ENCODE measurements around the gene S100A12. TPM values are rescaled to one million over a fixed set of nuclear protein-coding genes. Genes with fewer than 3 reads are reported as not detected.

S100A12 gene
- total RNA-seq, 1 experiment from 2014 or later, result not detected

DNA sequence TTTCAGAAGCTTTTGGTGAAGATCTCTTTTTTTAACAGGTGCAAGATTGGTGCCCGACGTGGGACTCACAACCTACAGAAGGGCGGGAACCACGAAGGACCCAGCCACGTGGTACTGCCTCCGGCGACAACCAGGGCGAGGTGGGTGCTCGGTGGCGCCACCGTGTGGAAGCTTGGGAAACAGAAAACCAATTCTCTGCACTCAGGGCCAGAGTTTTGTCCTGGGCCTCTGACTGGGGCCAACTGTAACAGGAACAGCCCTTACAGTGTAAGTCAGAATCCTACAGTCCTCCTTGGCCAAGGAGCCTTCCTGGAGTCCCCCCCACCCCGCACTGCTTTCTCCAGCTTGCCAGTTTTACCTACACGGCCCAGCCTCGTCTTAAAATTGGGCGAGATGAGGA, 29.3 kb upstream of the S100A12 start:
- TF ChIP-seq CTCF (IDR thresholded peaks at IDR 0.05; ENCODE audit: unreplicated experiment), result peak; percentile 86
- H3K27ac Mint-ChIP-seq (ENCODE audit: low read depth, unreplicated experiment), result no peak overlapping the region
- ChIA-PET POLR2A (interaction anchor here (0.5 kb wide), 1 partner anchor 19 kb away, joined by 3 read pairs; no protein-coding TSS in a partner anchor), CTCF (interaction anchor here (0.6 to 5.5 kb wide), 11 partner anchors 18 to 579 kb away, joined by 3 to 31 read pairs (median 3); partner anchors contain the start of gene S100A9)
- H3K4me3 Mint-ChIP-seq (ENCODE audit: unreplicated experiment), result no peak overlapping the region
- no peaks in the 10 kb centered on the region for H3K9me3 Mint-ChIP-seq (ENCODE audit: unreplicated experiment)
- intact Hi-C loops (cut with micrococcal nuclease), result loop anchor here (1.0 to 2.0 kb wide), 3 partner anchors 18 to 90 kb away; no protein-coding TSS in a partner anchor
- H3K4me1 Mint-ChIP-seq (ENCODE audit: insufficient read depth, unreplicated experiment), result no peaks in the 10 kb centered on the region
- peaks cover 67% of the 10 kb centered on the region for H3K27me3 Mint-ChIP-seq (ENCODE audit: insufficient read depth, unreplicated experiment)
- no TSS peak for BruUV-seq (replicated peaks)
- no peaks in the 10 kb centered on the region for H3K36me3 Mint-ChIP-seq (ENCODE audit: insufficient read depth, unreplicated experiment)
- DNase-seq (ENCODE audit: unreplicated experiment), result peak; percentile 73

GRCh38 chr1:153404086-153404635, 28.7 kb upstream of the S100A12 start:
- Mint-ChIP-seq H3K4me1 (ENCODE audit: insufficient read depth, unreplicated experiment) (no peaks in the 10 kb centered on the region), H3K9me3 (ENCODE audit: unreplicated experiment) (no peaks in the 10 kb centered on the region), H3K27ac (ENCODE audit: low read depth, unreplicated experiment) (no peak overlapping the region), H3K36me3 (ENCODE audit: insufficient read depth, unreplicated experiment) (no peaks in the 10 kb centered on the region), H3K4me3 (ENCODE audit: unreplicated experiment) (no peak overlapping the region), H3K27me3 (ENCODE audit: insufficient read depth, unreplicated experiment) (peaks cover 67% of the 10 kb centered on the region)
- no peak for DNase-seq (ENCODE audit: unreplicated experiment)
- CTCF ChIA-PET, result interaction anchor here (0.6 to 5.5 kb wide), 13 partner anchors 17 to 580 kb away, joined by 3 to 31 read pairs (median 3); partner anchors contain the start of gene S100A9
- TF ChIP-seq CTCF (IDR thresholded peaks at IDR 0.05; ENCODE audit: unreplicated experiment), result no peak
- BruUV-seq (replicated peaks), result no TSS peak
- intact Hi-C loops (cut with micrococcal nuclease), result loop anchor here (1.0 to 2.0 kb wide), 3 partner anchors 19 to 91 kb away; no protein-coding TSS in a partner anchor
- POLR2A ChIA-PET, result interaction anchor here (0.5 to 0.6 kb wide), 3 partner anchors 13 to 1864 kb away, joined by 3 to 5 read pairs (median 3); partner anchors contain the start of gene S100A8

GRCh38 chr1:153403421-153404085, 28.1 kb upstream of the S100A12 start:
- peaks cover 61% of the 10 kb centered on the region for H3K27me3 Mint-ChIP-seq (ENCODE audit: insufficient read depth, unreplicated experiment)
- H3K4me1 Mint-ChIP-seq (ENCODE audit: insufficient read depth, unreplicated experiment), result no peaks in the 10 kb centered on the region
- DNase-seq (ENCODE audit: unreplicated experiment), result no peak
- POLR2A ChIA-PET, result interaction anchor here (0.6 to 0.8 kb wide), 3 partner anchors 13 to 1863 kb away, joined by 3 to 5 read pairs (median 3); partner anchors contain the start of genes S100A12 and S100A8
- H3K27ac Mint-ChIP-seq (ENCODE audit: low read depth, unreplicated experiment), result no peak overlapping the region
- no peak for TF ChIP-seq CTCF (IDR thresholded peaks at IDR 0.05; ENCODE audit: unreplicated experiment)
- intact Hi-C loops (cut with micrococcal nuclease), result loop anchor here (1.0 to 2.0 kb wide), 3 partner anchors 19 to 91 kb away; no protein-coding TSS in a partner anchor
- no TSS peak for BruUV-seq (replicated peaks)
- no peaks in the 10 kb centered on the region for H3K9me3 Mint-ChIP-seq (ENCODE audit: unreplicated experiment)
- CTCF ChIA-PET, result interaction anchor here (0.6 to 5.5 kb wide), 12 partner anchors 25 to 265 kb away, joined by 3 to 31 read pairs (median 3); partner anchors contain the start of gene S100A9
- H3K36me3 Mint-ChIP-seq (ENCODE audit: insufficient read depth, unreplicated experiment), result no peaks in the 10 kb centered on the region
- no peak overlapping the region for H3K4me3 Mint-ChIP-seq (ENCODE audit: unreplicated experiment)

GRCh38 chr1:153402226-153402625, 26.8 kb upstream of the S100A12 start:
- CTCF ChIA-PET, result interaction anchor here (1.2 to 5.5 kb wide), 5 partner anchors 17 to 108 kb away, joined by 3 to 31 read pairs (median 5); partner anchors contain the start of gene S100A9
- no peaks in the 10 kb centered on the region for H3K36me3 Mint-ChIP-seq (ENCODE audit: insufficient read depth, unreplicated experiment)
- DNase-seq (ENCODE audit: unreplicated experiment), result no peak
- POLR2A ChIA-PET, result no interaction called here
- TF ChIP-seq CTCF (IDR thresholded peaks at IDR 0.05; ENCODE audit: unreplicated experiment), result no peak
- H3K27ac Mint-ChIP-seq (ENCODE audit: low read depth, unreplicated experiment), result no peak overlapping the region
- no TSS peak for BruUV-seq (replicated peaks)
- no peak overlapping the region for H3K4me3 Mint-ChIP-seq (ENCODE audit: unreplicated experiment)
- intact Hi-C loops (cut with micrococcal nuclease), result no loop called here
- H3K9me3 Mint-ChIP-seq (ENCODE audit: unreplicated experiment), result no peaks in the 10 kb centered on the region
- peaks cover 49% of the 10 kb centered on the region for H3K27me3 Mint-ChIP-seq (ENCODE audit: insufficient read depth, unreplicated experiment)
- peaks cover 2% of the 10 kb centered on the region for H3K4me1 Mint-ChIP-seq (ENCODE audit: insufficient read depth, unreplicated experiment)
